OCI-LY1 (cell line): Measurements from ENCODE around the gene OR14A16.

Experiments used
- CTCF ChIP-seq: fragments of 200-600 bp; sonication (generic), shearing (Covaris generic); IDR thresholded peaks from 2 replicates; pipeline ENCODE4 v1.5.1; 2017; ENCODE audit warnings: mild to moderate bottlenecking, antibody characterized with exemption, low read length, moderate library complexity, mixed read lengths
- EZH2 ChIP-seq: fragments of 200-600 bp; sonication (generic), shearing (Covaris generic); IDR thresholded peaks from 2 replicates; pipeline ENCODE4 v1.8.0; 2017; ENCODE audit warnings: borderline replicate concordance, mixed run types, mild to moderate bottlenecking, antibody characterized with exemption, low read length, moderate library complexity, mixed read lengths

GRCh38 chr1:247841796-247842195, 17.9 kb upstream of the OR14A16 start, which contains the start of gene OR11L1:
- TF ChIP-seq CTCF, result no peak
- no peak for TF ChIP-seq EZH2
